ENCODE results near the gene LYG2.
"Not testable (repeated sequence)": the region's sequence is repeated elsewhere in the genome, so short reads cannot be mapped to it uniquely, and the experiment has no call there.

Gene LYG2

DNA sequence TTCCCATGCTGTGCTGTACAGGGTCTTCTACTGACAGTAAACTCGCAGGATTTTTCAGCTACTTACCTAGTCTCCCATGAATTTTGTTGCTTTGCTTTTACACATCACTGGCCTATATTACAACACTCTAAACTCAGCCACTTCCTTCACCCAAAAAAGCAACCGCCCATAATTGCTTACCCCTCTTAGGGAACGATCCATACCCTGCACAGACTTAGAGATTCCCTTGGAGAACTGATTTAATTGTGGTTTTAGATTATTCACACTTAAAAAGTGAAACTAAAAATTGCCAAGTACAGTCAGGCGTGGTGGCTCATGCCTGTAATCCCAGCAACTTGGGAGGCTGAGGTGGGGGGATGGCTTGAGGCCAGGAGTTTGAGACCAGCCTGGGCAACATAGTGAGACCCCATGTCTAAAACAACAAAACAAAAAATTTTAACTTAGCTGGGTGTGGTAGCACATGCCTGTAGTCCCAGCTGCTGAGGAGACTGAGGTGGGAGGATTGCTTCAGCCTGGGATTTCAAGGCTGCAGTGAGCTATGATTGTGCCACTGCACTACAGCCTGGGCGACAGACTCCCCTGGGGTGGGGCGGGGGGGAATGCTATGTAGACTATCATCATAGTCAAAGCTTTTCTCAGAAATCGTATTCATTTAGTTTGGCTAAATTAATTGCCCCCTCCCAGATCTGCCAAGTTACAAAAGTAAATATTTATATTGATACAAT lies 55.2 kb downstream of the LYG2 start:
- no peak for DNase-seq

GRCh38 chr2:99198103-99198841 lies 57.2 kb downstream of the LYG2 start:
- DNase-seq: no peak

DNA sequence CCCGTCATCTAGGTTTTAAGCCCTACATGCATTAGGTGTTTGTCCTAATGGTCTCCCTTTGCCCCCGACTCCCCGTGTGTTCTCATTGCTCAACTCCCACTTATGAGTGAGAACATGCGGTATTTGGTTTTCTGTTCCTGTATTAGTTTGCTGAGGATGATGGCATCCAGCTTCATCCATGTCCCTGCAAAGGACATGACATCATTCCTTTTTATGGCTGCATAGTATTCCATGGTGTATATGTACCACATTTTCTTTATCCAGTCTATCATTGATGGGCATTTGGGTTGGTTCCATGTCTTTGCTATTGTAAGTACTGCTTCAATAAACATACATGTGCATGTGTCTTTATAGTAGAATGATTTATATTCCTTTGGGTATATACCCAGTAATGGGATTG lies 63.1 kb downstream of the LYG2 start:
- DNase-seq: not testable (repeated sequence)

Data from activated CD4-positive, alpha-beta T cell treated with anti-CD3 and anti-CD28 coated beads for 4 hours (primary cell).